AG04449 (cell line): ENCODE data around the gene FAM193B.
A peak's percentile ranks its signal among the peaks of the same experiment; 100 is the strongest.

ENCODE experiments used
- CTCF ChIA-PET: fragments of 350-600 bp; formaldehyde crosslinking; extraction: SDS; loops from one replicate; lab custom pipeline; 2021; ENCODE audit warnings: antibody characterized with exemption; lab: Yijun Ruan, JAX
- POLR2A ChIA-PET: fragments of 400-600, 350-600 bp; formaldehyde crosslinking; extraction: SDS; loops from one replicate; lab custom pipeline; 2020; ENCODE audit warnings: antibody characterized with exemption, inconsistent platforms; lab: Yijun Ruan, JAX
- DNase-seq: peaks from one replicate; pipeline ENCODE4 v3.0.0-alpha.2; 2010; ENCODE audit warnings: low read depth, low spot score
- H3K4me3 ChIP-seq: 2 replicates; pipeline ENCODE4 v1.5.1; 2011; ENCODE audit warnings: low read depth, mild to moderate bottlenecking, control low read depth, low read length
- CTCF ChIP-seq: IDR thresholded peaks from one replicate; pipeline ENCODE4 v1.5.1; 2011; ENCODE audit warnings: mild to moderate bottlenecking, moderate library complexity, low read length, control low read depth, inconsistent platforms; ENCODE audit not compliant: insufficient read depth; ENCODE audit errors: missing control alignments

The FAM193B gene

GRCh38 chr5:177591690-177592009 is 37.3 kb upstream of the FAM193B start:
- ChIA-PET CTCF (interaction anchor here (0.8 to 2.8 kb wide), 4 partner anchors 17 to 201 kb away, joined by 3 to 16 read pairs (median 4); no protein-coding TSS in a partner anchor), POLR2A (interaction anchor here (0.9 to 2.0 kb wide), 4 partner anchors 9 to 96 kb away, joined by 3 to 10 read pairs (median 6); no protein-coding TSS in a partner anchor)
- DNase-seq = no peak
- TF ChIP-seq CTCF = no peak
- H3K4me3 ChIP-seq = peak overlapping the region; percentile 98

GRCh38 chr5:177590406-177590805 is 36.0 kb upstream of the FAM193B start:
- ChIA-PET POLR2A (no interaction called here), CTCF (no interaction called here)
- no peak for DNase-seq
- H3K4me3 ChIP-seq = no peak overlapping the region
- TF ChIP-seq CTCF = no peak

GRCh38 chr5:177588413-177588909 is 34.1 kb upstream of the FAM193B start:
- DNase-seq = no peak
- H3K4me3 ChIP-seq = no peak overlapping the region
- POLR2A ChIA-PET = no interaction called here
- CTCF ChIA-PET = no interaction called here
- TF ChIP-seq CTCF = no peak

- no peak for TF ChIP-seq CTCF
- no peak for DNase-seq
- ChIA-PET POLR2A (no interaction called here), CTCF (interaction anchor here (0.8 kb wide), 1 partner anchor 29 kb away, joined by 3 read pairs; no protein-coding TSS in a partner anchor)
- H3K4me3 ChIP-seq = no peak overlapping the region
These were observed 24.0 kb upstream of the FAM193B start for GRCh38 chr5:177578316-177578715.

GRCh38 chr5:177576169-177576568 is 21.8 kb upstream of the FAM193B start:
- no peak overlapping the region for H3K4me3 ChIP-seq
- DNase-seq = no peak
- ChIA-PET CTCF (no interaction called here), POLR2A (no interaction called here)
- no peak for TF ChIP-seq CTCF

GRCh38 chr5:177575488-177575887 is 21.1 kb upstream of the FAM193B start:
- POLR2A ChIA-PET = no interaction called here

More at GRCh38 chr5:177575488-177575887, 21.1 kb upstream of the FAM193B start:
- TF ChIP-seq CTCF = no peak
- H3K4me3 ChIP-seq = no peak overlapping the region
- no peak for DNase-seq
- CTCF ChIA-PET = no interaction called here
